ENCODE measurements around the gene CLPTM1.

- no peak for TF ChIP-seq CTCF (IDR thresholded peaks at IDR 0.05)
- no peak for TF ChIP-seq POLR2A (IDR thresholded peaks at IDR 0.05)
- no peak for TF ChIP-seq POLR2AphosphoS5 (IDR thresholded peaks at IDR 0.05)
Measured at GRCh38 chr19:44908074-44908835, 46.9 kb upstream of the CLPTM1 start.

Measured in stomach (tissue), 4 donors.